Loucy (cell line): Measurements from ENCODE around the gene E2F8.
A peak's percentile ranks its signal among the peaks of the same experiment; 100 is the strongest.

Experiments
- H2AFZ ChIP-seq: fragments of 200-600 bp; sonication (generic); 2 replicates; pipeline ENCODE4 v1.6.0; 2016; ENCODE audit warnings: antibody characterized with exemption, mild to moderate bottlenecking, low read length, moderate library complexity
- H3F3A ChIP-seq: fragments of 200-600 bp; 2 replicates; pipeline ENCODE4 v1.6.0; 2016; ENCODE audit warnings: antibody characterized with exemption, low read depth, mild to moderate bottlenecking
- H3K27me3 ChIP-seq: fragments of 200-600 bp; sonication (generic); 2 replicates; pipeline ENCODE4 v1.6.1; 2014; ENCODE audit warnings: low read length, mild to moderate bottlenecking; ENCODE audit not compliant: insufficient read depth, poor library complexity, severe bottlenecking
- H3K36me3 ChIP-seq: fragments of 200-600 bp; sonication (generic); 2 replicates; pipeline ENCODE4 v1.6.1; 2016; ENCODE audit warnings: low read length; ENCODE audit not compliant: insufficient read depth
- H3K4me1 ChIP-seq: fragments of 200-600 bp; sonication (generic); 2 replicates; pipeline ENCODE4 v1.5.1; 2014; ENCODE audit warnings: low read length, mild to moderate bottlenecking; ENCODE audit not compliant: insufficient read depth, poor library complexity, severe bottlenecking
- H3K4me2 ChIP-seq: fragments of 200-600 bp; sonication (generic); 2 replicates; pipeline ENCODE4 v1.6.0; 2014; ENCODE audit warnings: antibody characterized with exemption, low read length, low read depth, mild to moderate bottlenecking; ENCODE audit not compliant: poor library complexity, severe bottlenecking
- H3K4me3 ChIP-seq: fragments of 200-600 bp; sonication (generic); 2 replicates; pipeline ENCODE4 v1.5.1; 2014; ENCODE audit warnings: low read length, mild to moderate bottlenecking, mixed read lengths; ENCODE audit not compliant: poor library complexity, severe bottlenecking
- H3K79me2 ChIP-seq: fragments of 200-600 bp; sonication (generic); 2 replicates; pipeline ENCODE4 v1.6.1; 2014; ENCODE audit warnings: low read length; ENCODE audit not compliant: insufficient read depth
- H3K9ac ChIP-seq: fragments of 200-600 bp; sonication (generic); 2 replicates; pipeline ENCODE4 v1.6.0; 2014; ENCODE audit warnings: mild to moderate bottlenecking, low read depth, low read length, moderate library complexity; ENCODE audit not compliant: poor library complexity, severe bottlenecking
- H3K9me2 ChIP-seq: fragments of 200-600 bp; sonication (generic); replicated peaks from 2 replicates; pipeline ENCODE4 v1.6.1; 2016; ENCODE audit warnings: low read depth, low read length, mixed read lengths
- H3K9me3 ChIP-seq: fragments of 200-600 bp; sonication (generic); 2 replicates; pipeline ENCODE4 v1.6.1; 2014; ENCODE audit warnings: mild to moderate bottlenecking, antibody characterized with exemption, low read length, low read depth; ENCODE audit not compliant: insufficient read depth
- H4K20me1 ChIP-seq: fragments of 200-600 bp; sonication (generic); 2 replicates; pipeline ENCODE4 v1.6.0; 2014; ENCODE audit warnings: antibody characterized with exemption, low read length, mild to moderate bottlenecking; ENCODE audit not compliant: insufficient read depth, poor library complexity, severe bottlenecking
- CTCF ChIP-seq: fragments of 200-600 bp; sonication (generic); conservative IDR thresholded peaks from 2 replicates; pipeline ENCODE4 v1.5.1; 2014; ENCODE audit warnings: mild to moderate bottlenecking, antibody characterized with exemption, low read length
- EZH2phosphoT487 ChIP-seq: fragments of 200-600 bp; IDR thresholded peaks from 2 replicates; pipeline ENCODE4 v1.6.1; 2018; ENCODE audit warnings: antibody characterized with exemption, mild to moderate bottlenecking, moderate library complexity, borderline replicate concordance

Gene E2F8

GRCh38 chr11:19196432-19196831 lies 44.3 kb downstream of the E2F8 start:
- no peaks in the 10 kb centered on the region for H3K36me3 ChIP-seq
- no peaks in the 10 kb centered on the region for H4K20me1 ChIP-seq
- no peak overlapping the region for H3K4me2 ChIP-seq
- no peak overlapping the region for H3K9ac ChIP-seq
- peaks cover 24% of the 10 kb centered on the region for H3F3A ChIP-seq
- H3K9me3 ChIP-seq = no peaks in the 10 kb centered on the region
- no peak for TF ChIP-seq EZH2phosphoT487
- H2AFZ ChIP-seq = no peak overlapping the region
- no peaks in the 10 kb centered on the region for H3K79me2 ChIP-seq
- no peak overlapping the region for H3K4me3 ChIP-seq
- H3K9me2 ChIP-seq = no peaks in the 10 kb centered on the region
- no peaks in the 10 kb centered on the region for H3K27me3 ChIP-seq
- H3K4me1 ChIP-seq = peaks cover 43% of the 10 kb centered on the region

- Histone ChIP-seq H3F3A (peaks cover 9% of the 10 kb centered on the region), H4K20me1 (no peaks in the 10 kb centered on the region), H3K9me2 (no peaks in the 10 kb centered on the region), H3K4me1 (peaks cover 26% of the 10 kb centered on the region), H2AFZ (no peak overlapping the region), H3K36me3 (no peaks in the 10 kb centered on the region), H3K27me3 (no peaks in the 10 kb centered on the region), H3K4me2 (no peak overlapping the region), H3K79me2 (no peaks in the 10 kb centered on the region), H3K9ac (no peak overlapping the region), H3K4me3 (no peak overlapping the region), H3K9me3 (no peaks in the 10 kb centered on the region)
- TF ChIP-seq CTCF (no peak), EZH2phosphoT487 (no peak)
Observed at GRCh38 chr11:19194620-19195308, 46.0 kb downstream of the E2F8 start.

GRCh38 chr11:19193916-19194315 lies 46.8 kb downstream of the E2F8 start:
- TF ChIP-seq CTCF = no peak
- no peak for TF ChIP-seq EZH2phosphoT487
- Histone ChIP-seq H3K9me2 (no peaks in the 10 kb centered on the region), H3K4me3 (no peak overlapping the region), H3K36me3 (no peaks in the 10 kb centered on the region), H3K27me3 (no peaks in the 10 kb centered on the region), H4K20me1 (no peaks in the 10 kb centered on the region), H3K79me2 (no peaks in the 10 kb centered on the region), H3K4me1 (peaks cover 18% of the 10 kb centered on the region), H2AFZ (peak overlapping the region; percentile 74; the same call in 1 of the 2 replicates), H3K9ac (peak overlapping the region; percentile 53), H3F3A (peaks cover 1% of the 10 kb centered on the region), H3K9me3 (no peaks in the 10 kb centered on the region), H3K4me2 (peak overlapping the region; percentile 21)
